GM18505 (cell line): ENCODE results near the gene KCNQ1.

ENCODE experiments used
- ATAC-seq: cut with Tn5 transposase; IDR thresholded peaks from one replicate; pipeline ENCODE4 v1.9.1; 2021; ENCODE audit not compliant: unreplicated experiment
- POLR2A ChIP-seq: IDR thresholded peaks from 4 replicates; pipeline ENCODE4 v1.6.1; 2011; ENCODE audit warnings: borderline replicate concordance; ENCODE audit not compliant: insufficient read depth, insufficient read length; ENCODE audit errors: extremely low read depth

The KCNQ1 gene

GRCh38 chr11:2738551-2739431 lies 294.0 kb downstream of the KCNQ1 start:
- no peak for TF ChIP-seq POLR2A
- ATAC-seq = no peak

GRCh38 chr11:2739531-2740274 lies 294.9 kb downstream of the KCNQ1 start:
- no peak for ATAC-seq
- no peak for TF ChIP-seq POLR2A

- no peak for ATAC-seq
- TF ChIP-seq POLR2A = no peak
Observed at GRCh38 chr11:2740275-2740940, 295.6 kb downstream of the KCNQ1 start.

- TF ChIP-seq POLR2A = no peak
- ATAC-seq = no peak
Observed at GRCh38 chr11:2741006-2741376, 296.2 kb downstream of the KCNQ1 start.

- TF ChIP-seq POLR2A = no peak
- no peak for ATAC-seq
Observed at GRCh38 chr11:2741377-2742131, 296.7 kb downstream of the KCNQ1 start.

- no peak for ATAC-seq
- TF ChIP-seq POLR2A = no peak
Observed at GRCh38 chr11:2742201-2742600, 297.4 kb downstream of the KCNQ1 start.

- no peak for TF ChIP-seq POLR2A
- ATAC-seq = no peak
Observed at GRCh38 chr11:2742611-2743426, 298.0 kb downstream of the KCNQ1 start.

- no peak for ATAC-seq
- TF ChIP-seq POLR2A = no peak
Observed at GRCh38 chr11:2743427-2744110, 298.8 kb downstream of the KCNQ1 start.

GRCh38 chr11:2744166-2744565 lies 299.4 kb downstream of the KCNQ1 start:
- ATAC-seq = no peak

GRCh38 chr11:2745511-2745910 lies 300.7 kb downstream of the KCNQ1 start:
- TF ChIP-seq POLR2A = no peak
- ATAC-seq = no peak

More at GRCh38 chr11:2744166-2744565, 299.4 kb downstream of the KCNQ1 start:
- no peak for TF ChIP-seq POLR2A

GRCh38 chr11:2746401-2747247 lies 301.8 kb downstream of the KCNQ1 start:
- ATAC-seq = no peak
- no peak for TF ChIP-seq POLR2A

- no peak for TF ChIP-seq POLR2A
- no peak for ATAC-seq
Observed at GRCh38 chr11:2747248-2748027, 302.6 kb downstream of the KCNQ1 start.
